Hepatic stellate cell (primary cell): Measurements from ENCODE around the gene RPL22.

ENCODE experiments used
- DNase-seq: peaks from one replicate; pipeline ENCODE4 v3.0.0; 2011; ENCODE audit warnings: low spot score

The RPL22 gene

GRCh38 chr1:6199298-6200187 lies at the start of gene RPL22:
TSS of gene RPL22 (minus strand) at chr1:6199595. CDS start at chr1:6199573, 22 bp downstream.
- peak; percentile 95 for DNase-seq

- DNase-seq = no peak
Measured at GRCh38 chr1:6248161-6248776, 48.9 kb upstream of the RPL22 start.

- no peak for DNase-seq
Measured at GRCh38 chr1:6247651-6248050, 48.3 kb upstream of the RPL22 start.

DNA sequence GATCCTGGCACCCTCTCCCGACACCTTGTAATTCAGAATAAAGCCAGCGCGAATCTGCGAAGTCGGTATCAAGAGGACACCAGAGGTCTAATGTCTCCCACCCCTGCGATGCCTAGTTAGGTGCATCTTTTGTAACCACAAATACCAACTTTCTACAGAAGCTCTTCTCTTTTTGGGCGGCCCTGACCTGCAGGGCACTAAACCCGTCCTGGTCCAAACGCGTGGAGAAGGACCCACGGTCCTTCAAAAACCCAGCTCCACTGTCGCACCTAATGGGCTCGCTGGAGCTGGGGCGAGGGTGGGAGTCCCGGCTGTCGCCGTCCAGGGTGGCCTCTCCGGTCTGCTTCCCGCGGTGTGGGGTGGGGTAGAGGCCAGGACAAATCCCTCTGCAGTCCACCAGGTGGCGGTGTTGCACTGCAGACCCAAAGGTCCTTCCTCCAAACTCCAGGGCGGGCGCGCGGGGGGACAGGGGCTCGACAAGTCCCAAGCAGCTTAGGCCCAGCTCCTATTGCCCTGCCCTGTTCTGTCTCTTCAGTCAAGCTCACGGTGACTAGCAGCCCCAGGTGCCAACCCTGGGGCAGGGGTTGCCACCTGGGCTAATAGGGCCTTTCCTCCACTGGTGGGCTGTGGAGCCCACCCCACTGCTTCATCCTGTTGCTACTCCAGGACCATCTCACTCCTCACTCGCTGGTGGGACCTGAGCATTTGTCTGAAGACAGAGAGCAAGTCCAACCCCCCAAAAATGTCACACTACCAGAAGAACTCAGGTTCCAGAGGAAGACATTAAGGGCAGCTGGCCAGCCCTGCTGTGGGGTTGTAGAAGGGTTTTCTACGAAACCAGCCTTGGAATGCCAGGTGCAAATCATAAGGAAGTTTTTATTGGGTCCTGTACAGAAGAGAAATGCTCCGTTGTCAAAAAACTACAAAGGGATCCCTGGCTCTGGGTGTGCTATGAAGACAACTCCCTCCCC lies 47.4 kb upstream of the RPL22 start:
- DNase-seq = peak; percentile 94

DNA sequence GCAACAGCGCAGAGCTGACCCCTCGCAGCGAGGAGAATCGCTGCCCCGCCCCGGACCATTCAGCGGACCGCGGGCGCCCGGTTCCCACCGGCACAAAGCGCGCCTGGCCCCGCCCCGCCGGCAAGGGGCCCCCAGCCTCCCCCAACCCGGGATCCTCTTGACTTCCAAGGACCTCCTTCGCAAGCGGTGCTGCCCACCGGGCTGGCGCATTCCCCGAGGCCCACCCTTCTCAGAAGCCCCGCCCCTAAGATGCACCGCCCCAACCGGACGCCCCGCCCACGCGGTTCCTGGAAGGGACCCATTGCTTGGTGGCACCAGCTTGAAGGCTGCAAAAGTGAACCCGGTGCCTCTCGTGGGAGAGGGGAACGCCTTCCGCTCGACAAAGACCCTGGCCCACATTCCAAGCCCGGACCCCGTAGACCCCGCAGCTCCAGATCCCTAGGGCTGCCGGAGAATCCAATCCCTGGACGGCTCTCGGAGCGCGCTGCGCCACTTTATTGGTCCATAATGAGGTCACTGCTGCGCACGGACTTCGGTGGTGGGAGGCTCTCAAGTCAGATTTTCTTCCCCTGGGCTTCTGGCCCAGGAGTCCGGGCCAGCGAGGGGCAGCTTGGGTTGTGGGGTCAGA lies 46.6 kb upstream of the RPL22 start:
- DNase-seq = no peak

DNA sequence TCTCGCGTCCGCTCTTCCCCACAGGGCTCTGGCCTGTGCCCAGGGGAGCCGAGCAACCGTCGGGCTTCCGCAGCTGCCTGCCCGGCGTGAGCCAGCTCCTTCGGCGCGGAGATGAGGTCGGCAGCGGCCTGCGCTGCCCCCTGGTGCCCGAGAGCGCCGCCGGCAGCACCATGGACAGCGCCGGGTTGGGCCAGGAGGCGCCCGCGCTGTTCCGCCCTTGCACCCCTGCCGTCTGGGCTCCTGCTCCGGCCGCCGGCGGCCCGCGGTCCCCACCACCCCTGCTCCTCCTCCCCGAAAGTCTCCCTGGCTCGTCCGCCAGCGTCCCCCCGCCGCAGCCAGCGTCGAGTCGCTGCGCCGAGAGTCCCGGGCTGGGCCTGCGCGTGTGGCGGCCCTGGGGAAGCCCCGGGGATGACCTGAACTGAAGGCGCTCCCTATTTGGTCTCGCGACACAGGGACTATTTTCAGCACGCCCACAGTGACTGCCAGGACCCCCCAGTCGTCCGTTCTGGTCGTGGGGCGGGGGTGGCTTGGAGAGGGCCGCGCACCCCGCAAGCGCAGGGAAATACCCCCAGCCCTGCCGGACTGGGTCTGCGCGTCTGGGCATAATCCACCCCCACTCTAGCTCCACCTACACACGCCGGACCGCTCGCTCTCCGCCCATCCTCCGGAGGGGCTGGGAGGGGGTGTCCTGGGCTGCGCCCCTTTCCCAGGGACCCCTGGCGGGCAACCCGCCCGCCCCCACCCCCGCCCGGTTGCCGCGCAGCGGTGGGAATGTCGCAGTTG lies 45.9 kb upstream of the RPL22 start:
- peak; percentile 91 for DNase-seq

- no peak for DNase-seq
Measured at GRCh38 chr1:6244401-6245049, 45.1 kb upstream of the RPL22 start.

DNA sequence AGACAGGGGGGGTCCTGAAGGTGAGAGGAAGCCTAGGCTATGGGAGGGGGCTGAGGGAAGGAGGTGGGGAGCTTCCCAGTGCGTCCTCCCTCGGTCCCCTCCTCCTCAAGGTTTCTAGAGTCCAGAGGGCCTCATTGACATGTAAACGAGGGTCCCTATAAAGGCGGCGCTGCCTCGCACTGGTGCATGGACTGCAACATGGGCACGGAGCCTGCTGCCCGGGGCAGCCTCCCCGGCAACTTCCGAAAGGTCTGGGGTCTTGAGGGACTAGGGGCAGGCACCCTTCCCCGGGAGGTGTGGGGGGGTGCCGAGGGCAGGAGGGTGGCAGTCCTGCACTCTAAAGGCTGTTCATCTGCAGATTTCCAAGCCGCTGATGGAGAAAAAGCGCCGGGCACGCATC lies 44.6 kb upstream of the RPL22 start, which contains the start of gene HES3:
Gene HES3 (plus strand): TSS at position 187 of the 400 bp plus-strand sequence. CDS start 187 bp downstream, at position 374.
- DNase-seq = no peak

GRCh38 chr1:6243053-6243834 lies 43.8 kb upstream of the RPL22 start:
- DNase-seq = no peak

DNA sequence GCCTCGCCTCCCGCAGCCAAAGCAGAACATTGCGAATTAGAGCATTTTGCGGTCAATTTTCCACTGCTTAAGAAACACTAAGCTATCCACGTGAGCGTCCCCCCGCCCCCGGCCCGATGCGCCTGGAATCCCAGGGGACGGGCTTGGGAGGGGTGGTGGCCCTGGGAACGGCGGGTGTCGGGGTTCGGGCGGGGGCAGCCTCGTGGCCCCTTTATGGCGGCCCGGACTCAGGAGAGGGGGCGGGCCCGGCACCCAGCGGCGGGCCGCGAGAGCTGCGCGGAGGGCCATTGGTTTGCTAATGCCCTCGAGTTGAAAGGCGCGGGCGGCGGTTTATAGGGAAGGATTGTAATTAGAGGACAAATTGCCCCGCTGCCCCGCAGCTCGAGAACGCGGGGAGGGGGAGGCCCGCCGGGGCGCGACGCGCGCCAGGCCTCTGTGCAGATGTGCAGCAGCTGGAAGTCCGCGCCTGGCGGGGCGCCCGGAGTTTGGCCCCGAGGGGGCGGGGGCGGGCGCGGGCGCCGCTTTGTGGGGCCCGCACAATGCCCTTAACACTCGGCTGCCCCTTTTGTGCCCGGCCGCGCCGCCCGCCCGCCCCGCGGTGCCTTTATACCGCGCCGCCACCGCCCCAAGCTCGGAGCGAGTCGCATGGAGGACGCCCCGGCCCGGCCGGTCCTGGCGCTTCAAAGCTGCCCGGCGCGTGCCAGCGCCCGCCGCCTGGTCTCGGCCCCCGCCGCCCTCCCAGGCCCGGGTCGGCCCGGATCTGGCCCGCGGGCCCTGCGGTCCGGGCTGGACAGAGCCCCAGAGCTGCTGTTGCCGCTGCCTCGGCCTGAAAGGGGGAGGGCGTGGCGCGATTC lies 42.7 kb upstream of the RPL22 start:
- DNase-seq = no peak

- DNase-seq = no peak
Measured at GRCh38 chr1:6241107-6241886, 41.9 kb upstream of the RPL22 start.

- no peak for DNase-seq
Measured at GRCh38 chr1:6239950-6240768, 40.8 kb upstream of the RPL22 start.

DNA sequence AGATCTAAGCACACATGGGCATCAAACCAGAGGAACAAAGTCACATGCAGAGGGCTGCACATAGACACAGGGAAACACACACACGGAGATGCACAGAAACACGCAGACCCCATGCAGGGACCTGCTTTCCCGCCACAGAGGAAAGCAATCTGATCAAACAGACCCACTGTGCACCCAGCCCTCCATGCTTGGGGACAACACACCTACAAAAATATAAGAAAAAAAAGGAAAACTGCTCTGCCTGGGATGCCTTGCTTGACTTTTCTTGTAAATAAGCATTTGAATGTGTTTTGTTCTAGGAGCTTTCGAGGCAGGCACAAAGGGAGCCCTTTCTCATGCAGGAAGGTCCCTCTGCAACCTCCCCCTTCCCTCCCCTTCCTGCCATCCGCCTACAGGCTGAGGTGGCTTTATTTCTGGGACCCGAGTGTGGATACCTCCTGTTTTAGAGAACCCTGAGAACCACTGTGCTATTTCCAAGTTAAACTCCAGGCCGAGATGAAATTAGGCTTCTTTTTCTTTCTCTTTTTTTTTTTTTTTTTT lies 39.9 kb upstream of the RPL22 start:
- DNase-seq = no peak

DNA sequence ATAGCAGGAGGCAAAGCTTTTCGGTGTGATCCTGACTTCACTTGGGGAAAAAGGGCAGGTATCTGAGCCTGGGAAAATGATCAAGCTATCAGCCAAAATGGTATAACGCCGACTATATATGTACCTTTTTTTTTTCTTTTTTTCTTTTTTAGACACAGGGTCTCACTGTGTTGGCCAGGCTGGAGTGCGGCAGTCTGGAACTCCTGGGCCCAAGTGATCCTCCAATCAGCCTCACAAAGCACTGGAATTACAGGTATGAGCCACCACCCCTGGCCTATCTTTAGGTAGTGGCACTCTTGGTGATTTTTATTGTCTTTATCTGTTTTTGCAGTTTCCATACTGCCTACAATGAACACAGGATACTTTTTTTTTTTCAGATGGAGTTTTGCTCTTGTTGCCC lies 37.7 kb upstream of the RPL22 start:
- no peak for DNase-seq

GRCh38 chr1:6235296-6235677 lies 35.9 kb upstream of the RPL22 start:
- DNase-seq = no peak

GRCh38 chr1:6234502-6235295 lies 35.3 kb upstream of the RPL22 start:
- DNase-seq = no peak
